ENCODE results near the gene PAPLN.
A peak's percentile ranks its signal among the peaks of the same experiment; 100 is the strongest.
"Not testable (repeated sequence)": the region's sequence is repeated elsewhere in the genome, so short reads cannot be mapped to it uniquely, and the experiment has no call there.

The PAPLN gene, protein sequence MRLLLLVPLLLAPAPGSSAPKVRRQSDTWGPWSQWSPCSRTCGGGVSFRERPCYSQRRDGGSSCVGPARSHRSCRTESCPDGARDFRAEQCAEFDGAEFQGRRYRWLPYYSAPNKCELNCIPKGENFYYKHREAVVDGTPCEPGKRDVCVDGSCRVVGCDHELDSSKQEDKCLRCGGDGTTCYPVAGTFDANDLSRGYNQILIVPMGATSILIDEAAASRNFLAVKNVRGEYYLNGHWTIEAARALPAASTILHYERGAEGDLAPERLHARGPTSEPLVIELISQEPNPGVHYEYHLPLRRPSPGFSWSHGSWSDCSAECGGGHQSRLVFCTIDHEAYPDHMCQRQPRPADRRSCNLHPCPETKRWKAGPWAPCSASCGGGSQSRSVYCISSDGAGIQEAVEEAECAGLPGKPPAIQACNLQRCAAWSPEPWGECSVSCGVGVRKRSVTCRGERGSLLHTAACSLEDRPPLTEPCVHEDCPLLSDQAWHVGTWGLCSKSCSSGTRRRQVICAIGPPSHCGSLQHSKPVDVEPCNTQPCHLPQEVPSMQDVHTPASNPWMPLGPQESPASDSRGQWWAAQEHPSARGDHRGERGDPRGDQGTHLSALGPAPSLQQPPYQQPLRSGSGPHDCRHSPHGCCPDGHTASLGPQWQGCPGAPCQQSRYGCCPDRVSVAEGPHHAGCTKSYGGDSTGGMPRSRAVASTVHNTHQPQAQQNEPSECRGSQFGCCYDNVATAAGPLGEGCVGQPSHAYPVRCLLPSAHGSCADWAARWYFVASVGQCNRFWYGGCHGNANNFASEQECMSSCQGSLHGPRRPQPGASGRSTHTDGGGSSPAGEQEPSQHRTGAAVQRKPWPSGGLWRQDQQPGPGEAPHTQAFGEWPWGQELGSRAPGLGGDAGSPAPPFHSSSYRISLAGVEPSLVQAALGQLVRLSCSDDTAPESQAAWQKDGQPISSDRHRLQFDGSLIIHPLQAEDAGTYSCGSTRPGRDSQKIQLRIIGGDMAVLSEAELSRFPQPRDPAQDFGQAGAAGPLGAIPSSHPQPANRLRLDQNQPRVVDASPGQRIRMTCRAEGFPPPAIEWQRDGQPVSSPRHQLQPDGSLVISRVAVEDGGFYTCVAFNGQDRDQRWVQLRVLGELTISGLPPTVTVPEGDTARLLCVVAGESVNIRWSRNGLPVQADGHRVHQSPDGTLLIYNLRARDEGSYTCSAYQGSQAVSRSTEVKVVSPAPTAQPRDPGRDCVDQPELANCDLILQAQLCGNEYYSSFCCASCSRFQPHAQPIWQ

DNA sequence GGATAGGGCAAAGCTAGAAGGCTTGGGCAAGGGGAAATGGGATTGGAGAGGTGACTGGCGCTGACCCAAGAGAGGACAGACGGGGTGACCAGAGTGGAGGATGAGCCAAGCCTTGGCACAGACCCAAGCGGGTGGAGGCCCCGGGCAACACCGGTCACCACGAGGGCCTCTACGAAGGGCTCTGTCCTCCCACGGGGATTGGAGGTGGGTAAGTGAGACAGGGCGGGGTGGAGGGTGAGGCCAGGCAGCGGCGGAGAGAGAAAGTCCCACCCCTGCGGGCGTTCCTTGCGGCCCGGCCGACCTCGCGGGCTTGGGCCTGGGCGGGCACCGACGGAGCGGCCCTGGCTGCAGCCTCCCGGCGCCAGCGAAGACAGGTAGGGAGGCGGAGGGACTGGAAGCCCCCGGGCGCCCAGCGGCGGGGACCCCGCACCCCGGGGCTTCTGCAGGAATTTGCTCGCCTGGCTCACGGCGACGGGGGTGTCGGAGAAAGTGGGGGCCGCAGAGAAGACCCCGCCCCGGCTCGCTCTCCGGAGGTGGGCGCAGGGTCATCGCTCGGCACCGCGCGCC, at the start of gene PAPLN:
PAPLN (plus strand) TSS at position 288 of the 567 bp plus-strand sequence. CDS start 2,273 bp downstream, outside the sequence.
- no peak for DNase-seq

DNA sequence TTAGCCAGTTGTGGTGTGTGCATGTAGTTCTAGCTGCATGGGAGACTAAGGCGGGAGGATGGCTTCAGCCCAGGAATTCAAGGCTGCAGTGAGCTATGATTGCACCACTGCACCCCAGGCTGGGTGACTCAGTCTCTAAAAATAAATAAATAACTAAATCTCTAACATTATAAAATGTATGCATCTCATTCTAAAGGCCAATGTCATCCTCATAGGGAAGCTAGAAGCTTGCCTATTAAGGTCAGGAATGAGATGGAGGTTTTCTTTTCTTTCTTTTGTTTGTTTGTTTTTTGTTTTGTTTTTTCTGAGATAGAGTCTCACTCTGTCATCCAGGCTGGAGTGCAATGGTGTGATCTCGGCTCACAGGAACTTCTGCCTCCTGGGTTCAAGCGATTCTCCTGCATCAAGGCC, 48.8 kb upstream of the PAPLN start:
- no peak for DNase-seq

DNA sequence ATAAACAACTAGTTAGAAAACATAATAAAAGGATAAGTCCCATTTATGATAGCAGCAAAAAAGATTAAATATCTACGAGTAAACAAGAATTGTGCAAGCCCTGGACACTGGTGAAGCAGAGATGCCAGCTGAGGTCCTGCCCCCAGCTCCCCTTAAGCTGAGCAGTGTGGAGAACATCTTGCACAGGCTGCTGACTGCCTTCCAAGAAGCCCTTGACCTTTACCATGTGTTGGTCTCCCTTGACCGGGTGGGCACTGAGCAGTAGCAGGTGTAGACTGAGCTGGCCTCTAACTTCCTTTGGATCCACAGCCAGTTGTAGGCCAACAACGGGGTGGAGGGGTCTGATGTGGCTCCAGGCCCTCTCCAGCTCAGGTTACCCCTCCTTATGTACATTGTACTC, 47.7 kb upstream of the PAPLN start:
- DNase-seq, result no peak

DNA sequence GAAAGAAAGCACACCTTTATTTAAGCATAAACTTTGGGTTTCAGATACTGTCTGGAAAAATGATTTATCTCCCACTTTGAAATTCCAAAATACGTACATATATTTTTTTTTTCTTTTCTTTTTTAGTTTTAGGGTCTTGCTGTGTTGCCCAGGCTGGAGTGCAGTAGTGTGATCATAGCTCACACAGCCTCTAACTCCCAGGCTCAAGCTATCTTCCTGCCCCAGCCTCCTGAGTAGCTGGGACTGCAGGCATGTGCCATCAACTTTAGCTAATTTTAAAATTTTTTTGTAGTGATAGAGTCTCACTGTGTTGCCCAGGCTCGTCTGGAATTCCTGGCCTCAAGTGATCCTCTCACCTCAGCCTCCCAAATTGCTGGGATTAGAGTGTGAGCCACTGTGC, 45.9 kb upstream of the PAPLN start:
- DNase-seq, result no peak

DNA sequence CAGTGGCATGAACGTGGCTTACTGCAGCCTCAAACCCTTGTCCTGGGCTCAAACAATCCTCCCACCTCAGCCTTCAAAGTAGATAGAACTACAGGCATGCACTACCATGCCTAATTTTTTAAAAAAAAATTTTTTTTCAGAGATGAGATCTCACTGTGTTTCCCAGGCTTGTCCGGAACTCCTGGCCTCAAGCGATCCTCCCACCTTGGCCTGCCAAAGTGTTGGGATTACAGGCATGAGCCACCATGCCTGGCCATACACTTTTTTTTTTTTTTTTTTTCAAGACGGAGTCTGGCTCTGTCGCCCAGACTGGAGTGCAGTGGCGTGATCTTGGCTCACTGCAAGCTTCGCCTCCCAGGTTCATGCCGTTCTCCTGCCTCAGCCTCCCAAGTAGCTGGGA, 43.0 kb upstream of the PAPLN start:
- not testable (repeated sequence) for DNase-seq

DNA sequence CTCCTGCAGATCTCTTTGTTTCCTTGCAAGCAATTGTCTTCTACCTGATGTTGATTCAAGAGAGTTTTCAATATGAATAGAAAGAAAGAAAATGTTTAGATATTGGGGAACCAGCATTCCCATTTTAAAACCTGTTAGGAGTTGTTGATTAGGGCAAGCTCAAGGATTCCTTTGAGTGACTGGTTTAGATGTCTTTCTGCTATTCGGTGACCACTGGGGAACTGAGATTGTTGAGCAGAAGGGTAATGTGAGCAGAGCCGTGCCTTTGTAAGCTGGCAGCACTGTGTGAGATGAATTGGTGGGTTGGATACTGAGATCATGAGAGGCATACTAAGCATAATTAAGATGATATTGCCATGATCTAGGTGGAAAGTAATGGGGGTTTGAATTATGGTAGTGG, 39.1 kb upstream of the PAPLN start:
- DNase-seq, result no peak

DNA sequence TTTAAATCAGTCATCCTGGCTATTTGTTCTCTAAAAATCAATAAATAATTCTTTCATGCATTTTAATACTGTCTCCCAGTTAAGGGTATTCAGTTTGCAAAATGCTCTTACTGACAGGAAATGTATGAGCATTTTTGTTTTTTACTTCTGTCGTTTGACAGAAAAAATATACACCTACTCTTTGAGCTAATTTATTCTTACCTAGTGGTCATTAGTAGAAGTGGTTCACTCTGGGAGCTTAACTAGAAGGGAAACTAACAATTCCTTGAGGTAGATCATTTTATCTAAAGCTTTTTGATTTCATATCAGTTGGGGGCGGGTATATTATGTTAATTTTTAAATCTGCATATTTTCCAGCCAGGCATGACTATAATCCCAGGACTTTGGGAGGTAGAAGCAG, 33.8 kb upstream of the PAPLN start:
- DNase-seq, result no peak

DNA sequence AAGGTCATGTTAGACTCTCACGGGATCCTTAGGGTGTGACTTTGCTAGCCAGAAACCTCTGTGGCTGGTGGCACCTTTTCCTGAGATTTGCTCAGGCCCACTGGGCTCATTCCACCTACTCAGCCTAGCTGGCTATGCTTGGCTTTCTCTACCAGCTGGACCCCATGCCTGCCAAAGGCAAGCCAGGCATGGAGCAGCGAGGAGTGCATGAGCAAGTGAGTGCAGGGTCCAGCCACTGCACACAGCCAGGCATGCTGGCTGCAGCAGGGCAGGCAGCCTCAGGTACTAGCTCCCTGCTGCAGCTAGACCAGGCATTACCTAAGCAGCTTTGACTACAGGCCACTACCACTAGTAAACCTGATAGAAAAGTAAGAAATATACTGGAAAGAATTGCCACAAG, 29.7 kb upstream of the PAPLN start:
- DNase-seq, result no peak

DNA sequence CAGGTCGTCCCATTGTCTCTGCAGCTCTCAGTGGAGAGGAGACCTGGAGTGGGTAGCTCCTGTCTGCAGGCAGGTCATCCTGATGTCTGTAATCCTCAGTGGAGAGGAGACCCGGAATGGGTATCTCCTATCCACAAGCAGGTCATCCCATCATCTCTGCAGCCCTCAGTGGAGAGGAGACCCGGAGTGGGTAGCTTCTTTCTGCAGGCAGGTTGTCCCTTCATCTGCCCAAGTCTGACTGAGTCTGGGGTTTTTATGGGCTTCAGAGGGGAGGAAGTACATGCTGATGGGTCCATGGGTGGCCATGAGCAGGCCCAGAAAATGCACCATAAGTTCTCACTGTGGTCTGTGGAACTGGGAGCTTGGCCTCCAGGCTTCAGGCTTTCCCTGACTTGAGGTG, 28.9 kb upstream of the PAPLN start:
- DNase-seq, result no peak

DNA sequence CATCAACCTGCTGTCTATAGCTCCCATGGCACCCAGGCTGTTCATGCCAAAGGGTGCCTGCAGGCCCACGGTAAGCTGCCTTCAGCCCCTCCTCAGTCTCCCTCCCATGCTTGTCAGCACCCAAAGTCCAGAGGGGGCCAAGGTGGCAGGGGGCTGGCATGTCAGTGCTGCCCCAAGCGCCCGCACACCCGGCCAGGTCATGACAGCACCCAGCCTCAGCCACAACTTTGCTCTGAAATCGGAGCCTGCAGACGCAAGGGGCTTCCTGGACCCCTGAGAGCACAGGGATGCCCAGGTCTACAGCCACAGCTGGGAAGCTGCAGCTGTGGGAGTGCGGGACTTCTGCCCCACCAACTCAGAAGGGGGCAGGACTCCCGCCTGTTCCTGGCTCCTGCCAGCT, 28.5 kb upstream of the PAPLN start:
- DNase-seq, result no peak

DNA sequence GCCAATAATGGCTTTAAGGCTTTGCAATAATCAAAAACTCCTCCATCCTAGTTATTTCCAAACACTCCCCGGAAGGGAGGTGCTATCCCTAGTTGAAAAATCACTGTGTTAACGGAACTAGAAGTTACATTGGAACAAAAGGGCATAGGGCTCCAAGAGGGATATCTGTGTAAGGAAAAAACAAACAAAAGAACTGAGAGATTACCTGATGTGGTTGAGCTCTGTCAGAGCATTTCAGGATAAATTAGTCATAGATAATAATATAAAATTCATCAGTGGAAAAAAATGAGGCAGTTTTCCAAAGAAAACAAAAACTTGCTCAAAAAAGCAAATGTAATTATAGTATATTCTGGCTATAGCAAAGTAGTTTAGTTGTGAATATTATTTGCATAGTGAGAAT, 27.4 kb upstream of the PAPLN start:
- DNase-seq, result no peak

DNA sequence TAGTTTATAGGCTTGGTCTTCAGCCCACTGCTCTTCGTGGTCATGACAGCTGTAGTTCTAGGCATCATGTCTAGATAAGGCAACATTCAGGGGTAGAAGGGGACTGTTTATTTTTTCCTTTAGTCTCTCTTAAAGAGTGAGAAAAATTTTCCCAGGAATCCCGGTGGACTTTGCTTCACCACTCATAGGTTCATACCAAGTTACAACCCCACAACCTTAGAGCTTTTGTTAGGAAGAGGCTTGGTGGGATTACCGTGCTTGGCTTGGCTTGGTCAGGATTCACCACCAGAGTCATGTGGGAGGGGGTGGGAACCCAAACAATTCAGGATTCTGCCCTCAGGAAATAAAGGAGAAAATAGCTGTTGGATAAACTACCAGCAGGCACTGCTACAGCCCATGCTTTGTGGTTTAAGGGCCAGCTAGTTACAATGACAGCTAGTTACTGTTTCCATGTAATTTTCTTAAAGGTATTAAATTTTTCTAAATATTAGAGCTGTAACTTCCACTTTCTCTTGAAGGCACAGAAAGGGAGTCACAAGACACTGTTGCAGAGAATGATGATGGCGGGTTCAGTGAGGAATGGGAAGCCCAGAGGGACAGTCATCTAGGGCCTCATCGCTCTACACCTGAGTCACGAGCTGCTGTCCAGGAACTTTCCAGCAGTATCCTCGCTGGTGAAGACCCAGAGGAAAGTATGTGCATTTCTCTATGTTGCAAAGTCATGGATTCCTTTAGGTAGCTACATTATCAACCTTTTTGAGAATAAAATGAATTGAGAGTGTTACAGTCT, 25.9 kb upstream of the PAPLN start:
- DNase-seq, result no peak

DNA sequence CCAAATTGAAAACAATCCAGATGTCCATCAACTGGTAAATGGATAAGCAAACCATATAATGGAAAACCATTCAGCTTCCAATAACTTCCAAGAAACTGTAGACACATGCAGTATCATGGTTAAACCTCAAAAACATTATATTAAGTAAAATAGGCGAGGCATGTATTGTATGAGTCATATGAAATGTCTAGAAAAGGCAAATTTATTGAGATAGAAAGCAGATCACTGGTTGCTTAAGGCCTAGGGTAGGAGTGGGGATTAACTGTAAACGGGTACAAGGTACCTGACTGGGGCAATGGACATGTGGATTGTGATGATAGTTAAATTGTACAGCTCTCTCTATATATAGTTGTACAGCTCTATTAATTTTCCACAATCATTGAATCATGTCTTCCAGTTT, 21.3 kb upstream of the PAPLN start:
- DNase-seq, result no peak

DNA sequence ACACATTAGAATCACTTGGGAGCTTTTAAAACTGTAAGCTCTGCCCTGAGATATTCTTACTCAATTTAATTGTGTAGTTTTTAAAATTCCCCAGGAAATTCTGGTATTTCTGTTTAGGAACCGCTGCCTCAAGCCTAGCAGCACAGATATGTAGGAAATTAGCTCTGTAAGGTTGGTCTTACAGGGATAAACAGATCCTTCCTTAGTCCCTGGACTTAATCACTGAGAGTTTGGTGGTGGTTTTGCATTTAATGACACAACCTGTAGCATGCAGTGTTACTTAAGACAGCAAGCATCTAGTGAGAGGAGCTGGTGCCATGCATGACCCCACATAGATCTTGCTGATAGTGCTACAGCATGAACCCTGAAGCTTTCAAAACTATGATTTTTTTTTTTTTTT, 19.9 kb upstream of the PAPLN start:
- DNase-seq, result no peak

DNA sequence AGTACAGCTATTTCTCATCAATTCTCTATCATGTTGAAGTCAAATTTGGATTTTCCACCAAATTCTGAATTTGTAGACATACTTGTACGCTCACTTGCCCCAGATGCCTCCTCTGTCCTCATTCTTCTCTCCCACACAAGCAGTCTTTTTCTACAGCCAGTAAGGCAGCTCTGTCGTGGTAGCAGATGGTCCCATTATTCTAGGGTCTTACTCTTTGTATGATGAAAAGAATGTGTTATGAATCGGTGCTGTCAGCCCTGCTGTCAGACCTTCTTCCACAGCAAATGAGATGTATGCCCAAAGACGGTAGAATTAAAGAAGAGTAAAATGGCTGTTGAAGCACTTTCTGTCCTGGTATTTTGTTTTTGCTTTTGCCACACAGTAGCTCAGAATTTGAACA, 17.2 kb upstream of the PAPLN start:
- no peak for DNase-seq

DNA sequence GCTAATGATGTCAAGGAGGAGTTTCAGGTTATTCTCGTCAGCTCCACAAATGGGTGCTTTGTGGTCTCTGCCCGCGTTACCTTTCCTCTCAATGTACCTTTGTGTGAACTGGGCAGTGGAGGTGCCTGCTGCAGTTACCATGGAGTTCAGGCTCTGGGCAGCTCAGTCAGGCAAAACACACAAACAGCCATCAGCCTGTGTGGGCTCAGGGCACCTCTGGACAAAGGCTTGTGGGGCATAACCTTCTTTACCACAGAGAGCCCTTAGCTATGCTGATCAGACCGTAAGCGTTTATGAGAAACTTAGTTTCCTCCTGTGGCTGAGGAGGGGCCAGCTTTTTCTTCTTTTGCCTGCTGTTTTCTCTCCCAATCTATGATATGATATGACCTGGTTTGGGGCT, 16.7 kb upstream of the PAPLN start:
- DNase-seq, result no peak

DNA sequence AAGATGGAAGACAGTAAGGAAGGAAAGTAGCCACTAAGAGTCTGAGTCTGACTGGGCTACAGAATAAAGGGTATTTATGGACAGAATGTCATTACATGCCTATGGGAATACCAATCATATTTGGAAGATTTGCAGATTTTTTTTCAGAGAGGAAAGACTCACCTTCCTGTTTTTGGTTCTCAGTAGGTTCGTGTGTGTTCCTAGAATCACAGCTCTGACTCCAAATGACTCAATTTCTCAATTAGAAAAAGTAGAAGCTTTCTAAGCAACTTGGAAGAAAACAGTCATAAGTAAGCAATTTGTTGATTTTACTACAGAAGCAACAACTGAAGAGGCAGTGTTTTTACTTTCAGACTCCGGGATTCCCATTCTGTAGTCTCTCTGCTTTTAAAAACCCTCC, 15.4 kb upstream of the PAPLN start:
- no peak for DNase-seq

DNA sequence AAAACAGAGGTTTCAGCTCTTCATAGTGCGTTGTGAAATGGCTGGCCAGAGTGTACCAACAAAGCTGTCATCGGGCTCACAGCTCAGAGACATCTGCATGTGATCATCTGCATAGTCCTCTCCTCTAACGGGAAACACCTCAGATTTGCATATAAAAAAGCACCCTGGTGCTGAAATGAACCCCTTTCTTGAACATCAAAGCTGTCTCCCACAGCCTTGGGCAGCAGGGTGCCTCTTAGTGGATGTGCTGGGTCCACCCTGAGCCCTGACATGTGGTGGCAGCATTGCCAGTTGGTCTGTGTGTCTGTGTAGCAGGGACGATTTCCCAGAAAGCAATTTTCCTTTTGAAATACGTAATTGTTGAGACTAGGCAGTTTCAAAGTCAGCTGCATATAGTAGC, 14.3 kb upstream of the PAPLN start:
- DNase-seq, result no peak

DNA sequence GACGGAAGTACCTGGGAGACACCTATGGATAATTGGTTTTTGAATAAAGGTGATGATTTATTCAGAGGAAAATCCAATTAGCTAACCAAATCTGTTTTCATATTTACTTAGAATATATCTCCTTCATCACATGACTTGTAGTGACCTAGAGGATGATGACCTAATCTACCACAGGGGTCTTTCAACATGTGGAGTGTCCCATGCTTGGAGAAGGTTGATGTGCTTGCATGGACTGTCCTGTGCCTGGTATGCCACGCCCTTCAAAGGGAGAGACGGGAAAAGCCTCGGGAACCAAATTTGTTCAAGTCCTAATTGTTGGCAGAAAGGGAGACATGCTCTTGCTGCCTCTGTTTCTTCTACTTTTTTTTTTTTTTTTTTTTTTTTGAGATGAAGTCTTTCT, 11.8 kb upstream of the PAPLN start:
- no peak for DNase-seq

DNA sequence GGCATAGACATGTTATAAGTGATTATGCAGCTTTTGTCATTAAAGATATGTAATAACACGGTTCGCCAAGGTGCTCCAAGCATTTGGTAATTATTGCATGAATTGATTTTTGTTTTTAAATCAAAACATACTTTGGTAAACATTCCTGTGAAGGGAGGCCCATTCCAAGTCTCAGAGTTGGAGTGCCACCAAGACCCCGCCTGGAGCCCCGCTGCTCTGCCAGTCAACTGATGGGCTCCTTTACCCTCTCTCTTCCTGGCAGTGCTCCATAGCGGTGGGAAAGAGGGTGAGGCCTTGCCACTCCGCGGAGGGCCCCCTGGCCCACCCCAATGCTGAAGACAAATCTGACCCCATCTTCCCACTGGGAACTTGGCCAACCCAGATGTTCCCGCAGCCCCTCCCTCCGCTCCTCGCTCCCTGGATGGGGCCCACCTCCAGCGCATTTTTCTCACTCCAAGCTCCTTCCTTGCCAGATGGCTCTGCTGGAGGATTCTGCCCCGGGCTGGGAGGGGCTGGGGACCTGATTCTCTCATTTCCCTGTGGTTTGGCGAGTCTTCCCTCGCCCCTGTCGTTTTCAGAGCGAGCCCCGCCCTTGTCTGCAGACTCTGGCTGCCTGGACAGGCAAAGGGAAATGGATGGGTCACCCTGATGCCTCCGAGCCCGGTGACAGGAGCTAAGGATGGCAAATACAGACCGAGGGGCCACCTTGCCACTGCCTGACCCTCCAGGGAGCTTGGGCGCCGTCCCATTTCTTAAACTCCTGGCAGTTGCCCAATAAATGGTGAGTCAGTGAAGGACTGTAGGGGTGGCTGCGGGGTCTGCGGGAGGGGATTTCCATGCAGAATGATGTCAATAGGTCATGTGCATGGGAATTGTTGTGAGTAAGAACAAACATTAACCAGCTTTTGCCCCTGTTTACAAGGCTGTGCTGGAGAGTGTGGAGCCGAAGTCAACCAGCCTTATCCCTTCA, 9.2 kb upstream of the PAPLN start:
- peak; percentile 83 for DNase-seq

DNA sequence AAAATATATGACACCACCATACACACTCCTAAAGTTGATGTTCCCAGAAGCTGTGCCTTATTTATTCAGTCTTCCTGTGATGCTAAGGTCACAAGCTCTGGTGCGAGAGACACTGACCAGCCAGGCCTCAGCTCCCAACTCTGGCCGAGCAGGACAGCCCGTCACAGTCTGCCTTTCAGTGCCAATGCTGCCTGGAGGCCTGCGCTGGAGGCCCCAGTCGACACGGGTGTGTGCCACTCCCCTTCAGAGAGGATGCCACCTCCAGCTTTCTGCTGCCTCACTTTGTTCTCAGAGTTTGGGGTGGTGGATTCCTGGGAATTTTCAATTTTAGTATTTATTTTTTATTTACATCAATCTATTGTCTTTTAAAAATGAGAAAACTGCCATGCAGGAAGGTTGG, 7.3 kb upstream of the PAPLN start:
- no peak for DNase-seq

All from NCI-H524 treated with DMSO at 0.1 percent for 48 hours (cell line).